Astrocyte (in vitro differentiated cells and primary cell): ENCODE data around the gene GABPA. TPM values are rescaled to one million over a fixed set of nuclear protein-coding genes. Genes with fewer than 3 reads are reported as not detected.

ENCODE experiments used
- DNase-seq: peaks from one replicate; pipeline ENCODE4 v3.0.0-alpha.2; 2010; ENCODE audit warnings: low read depth
- FAIRE-seq: peaks from 2 replicates; lab custom pipeline; 2011; peaks lifted over from hg19 to GRCh38; lab: Jason Lieb, UNC
- H2AFZ ChIP-seq: 2 replicates; pipeline ENCODE4 v1.6.0; 2012; ENCODE audit warnings: low read depth, low read length, inconsistent platforms
- H3K27ac ChIP-seq: 2 replicates; pipeline ENCODE4 v1.5.1; 2011; ENCODE audit warnings: low read depth, low read length, inconsistent platforms
- H3K27me3 ChIP-seq: 2 replicates; pipeline ENCODE4 v1.6.0; 2011; ENCODE audit warnings: low read length, inconsistent platforms; ENCODE audit not compliant: insufficient read depth
- H3K36me3 ChIP-seq: 2 replicates; pipeline ENCODE4 v1.5.1; 2011; ENCODE audit warnings: low read length, inconsistent platforms; ENCODE audit not compliant: insufficient read depth
- H3K4me1 ChIP-seq: 2 replicates; pipeline ENCODE4 v1.5.1; 2011; ENCODE audit warnings: low read length, inconsistent platforms; ENCODE audit not compliant: insufficient read depth
- H3K4me2 ChIP-seq: 2 replicates; pipeline ENCODE4 v1.6.0; 2012; ENCODE audit warnings: low read length, inconsistent platforms
- H3K4me3 ChIP-seq: 2 replicates; pipeline ENCODE4 v1.5.1; 2011; ENCODE audit warnings: low read depth, mild to moderate bottlenecking, low read length, inconsistent platforms; ENCODE audit not compliant: insufficient read depth
- H3K79me2 ChIP-seq: 2 replicates; pipeline ENCODE4 v1.6.0; 2012; ENCODE audit warnings: mild to moderate bottlenecking, low read length, inconsistent platforms; ENCODE audit not compliant: insufficient read depth
- H3K9ac ChIP-seq: 2 replicates; pipeline ENCODE4 v1.6.0; 2012; ENCODE audit warnings: mild to moderate bottlenecking, low read length, inconsistent platforms
- H3K9me3 ChIP-seq: 2 replicates; pipeline ENCODE4 v1.5.1; 2012; ENCODE audit warnings: low read depth, mild to moderate bottlenecking, low read length, inconsistent platforms; ENCODE audit not compliant: insufficient read depth
- H4K20me1 ChIP-seq: 2 replicates; pipeline ENCODE4 v1.6.0; 2012; ENCODE audit warnings: low read length, inconsistent platforms; ENCODE audit not compliant: insufficient read depth
- H3K27ac Mint-ChIP-seq: one replicate; pipeline ENCODE4 v1.8.0; 2021; ENCODE audit warnings: mild to moderate bottlenecking, mixed read lengths; ENCODE audit not compliant: unreplicated experiment
- H3K27me3 Mint-ChIP-seq: one replicate; pipeline ENCODE4 v1.8.0; 2021; ENCODE audit warnings: low read depth, mixed read lengths; ENCODE audit not compliant: unreplicated experiment
- H3K36me3 Mint-ChIP-seq: one replicate; pipeline ENCODE4 v1.8.0; 2021; ENCODE audit warnings: low read depth, mixed read lengths; ENCODE audit not compliant: unreplicated experiment
- H3K4me1 Mint-ChIP-seq: one replicate; pipeline ENCODE4 v1.8.0; 2021; ENCODE audit warnings: low read depth, mixed read lengths; ENCODE audit not compliant: unreplicated experiment
- H3K4me3 Mint-ChIP-seq: one replicate; pipeline ENCODE4 v1.8.0; 2021; ENCODE audit warnings: mild to moderate bottlenecking, moderate library complexity, mixed read lengths; ENCODE audit not compliant: unreplicated experiment
- H3K9me3 Mint-ChIP-seq: one replicate; pipeline ENCODE4 v1.8.0; 2021; ENCODE audit warnings: mild to moderate bottlenecking, mixed read lengths; ENCODE audit not compliant: unreplicated experiment
- EZH2 ChIP-seq: IDR thresholded peaks from 2 replicates; pipeline ENCODE4 v1.6.1; 2012; ENCODE audit warnings: mild to moderate bottlenecking, low read length, inconsistent platforms; ENCODE audit not compliant: insufficient read depth
- total RNA-seq: library from RNA; stranded (reverse); gene quantifications from 2 replicates; pipeline ENCODE4 v1.2.1, GENCODE V29; 2021
- TF ChIP-seq, protein P1 (sequence below): IDR thresholded peaks from 2 replicates; pipeline ENCODE4 v1.5.1; 2011; ENCODE audit warnings: low read depth, mild to moderate bottlenecking, inconsistent platforms, low read length, moderate library complexity; ENCODE audit not compliant: insufficient read depth

The GABPA gene
- total RNA-seq, 1 donor from 2014 or later, result 23.6 TPM

DNA sequence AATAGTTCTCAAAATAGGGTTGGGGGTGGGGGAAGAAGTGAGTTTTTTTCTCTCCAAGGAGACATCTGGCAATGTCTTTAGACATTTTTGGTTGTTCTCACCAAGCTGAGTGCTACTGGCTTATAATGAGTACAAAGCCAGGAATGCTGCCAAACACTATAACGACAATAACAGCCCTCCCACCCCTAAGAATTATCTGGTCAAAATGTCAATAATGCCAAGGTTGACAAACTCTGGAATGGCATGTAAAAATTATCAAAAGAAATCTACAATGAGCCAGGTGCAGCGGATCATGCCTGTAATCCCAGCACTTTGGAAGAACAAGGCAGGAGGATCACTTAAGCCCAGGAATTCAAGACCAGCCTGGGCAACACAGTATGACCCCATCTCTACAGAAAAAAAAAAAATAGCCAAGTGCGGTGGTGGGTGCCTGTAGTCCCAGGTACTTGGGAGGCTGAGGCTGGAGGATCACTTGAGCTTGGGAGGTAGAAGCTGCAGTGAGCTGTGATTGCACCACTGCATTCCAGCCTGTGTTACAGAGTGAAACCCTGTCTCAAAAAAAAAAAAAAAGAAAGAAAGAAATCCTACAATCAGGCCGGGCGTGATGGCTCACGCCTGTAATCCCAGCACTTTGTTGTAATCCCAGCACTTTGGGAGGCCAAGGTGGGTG is 2.5 kb upstream of the GABPA start:
- Mint-ChIP-seq H3K36me3 (no peaks in the 10 kb centered on the region), H3K27me3 (no peaks in the 10 kb centered on the region), H3K9me3 (no peaks in the 10 kb centered on the region), H3K27ac (peak overlapping the region; percentile 77), H3K4me1 (peaks cover 18% of the 10 kb centered on the region), H3K4me3 (no peak overlapping the region)
- no peak overlapping the region for H3K27ac ChIP-seq
- H3K4me3 ChIP-seq, result no peak overlapping the region
- FAIRE-seq, result no peak
- no peak overlapping the region for H3K4me2 ChIP-seq
- H3K79me2 ChIP-seq, result peaks cover 73% of the 10 kb centered on the region
- no peak for DNase-seq
- H3K9ac ChIP-seq, result no peak overlapping the region
- H2AFZ ChIP-seq, result no peak overlapping the region
- H3K36me3 ChIP-seq, result peaks cover 27% of the 10 kb centered on the region
- no peaks in the 10 kb centered on the region for H3K27me3 ChIP-seq
- peaks cover 10% of the 10 kb centered on the region for H3K4me1 ChIP-seq
- H3K9me3 ChIP-seq, result no peaks in the 10 kb centered on the region
- H4K20me1 ChIP-seq, result peaks cover 33% of the 10 kb centered on the region
- TF ChIP-seq EZH2, result no peak
- TF ChIP-seq, protein P1, sequence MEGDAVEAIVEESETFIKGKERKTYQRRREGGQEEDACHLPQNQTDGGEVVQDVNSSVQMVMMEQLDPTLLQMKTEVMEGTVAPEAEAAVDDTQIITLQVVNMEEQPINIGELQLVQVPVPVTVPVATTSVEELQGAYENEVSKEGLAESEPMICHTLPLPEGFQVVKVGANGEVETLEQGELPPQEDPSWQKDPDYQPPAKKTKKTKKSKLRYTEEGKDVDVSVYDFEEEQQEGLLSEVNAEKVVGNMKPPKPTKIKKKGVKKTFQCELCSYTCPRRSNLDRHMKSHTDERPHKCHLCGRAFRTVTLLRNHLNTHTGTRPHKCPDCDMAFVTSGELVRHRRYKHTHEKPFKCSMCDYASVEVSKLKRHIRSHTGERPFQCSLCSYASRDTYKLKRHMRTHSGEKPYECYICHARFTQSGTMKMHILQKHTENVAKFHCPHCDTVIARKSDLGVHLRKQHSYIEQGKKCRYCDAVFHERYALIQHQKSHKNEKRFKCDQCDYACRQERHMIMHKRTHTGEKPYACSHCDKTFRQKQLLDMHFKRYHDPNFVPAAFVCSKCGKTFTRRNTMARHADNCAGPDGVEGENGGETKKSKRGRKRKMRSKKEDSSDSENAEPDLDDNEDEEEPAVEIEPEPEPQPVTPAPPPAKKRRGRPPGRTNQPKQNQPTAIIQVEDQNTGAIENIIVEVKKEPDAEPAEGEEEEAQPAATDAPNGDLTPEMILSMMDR, result no peak

DNA sequence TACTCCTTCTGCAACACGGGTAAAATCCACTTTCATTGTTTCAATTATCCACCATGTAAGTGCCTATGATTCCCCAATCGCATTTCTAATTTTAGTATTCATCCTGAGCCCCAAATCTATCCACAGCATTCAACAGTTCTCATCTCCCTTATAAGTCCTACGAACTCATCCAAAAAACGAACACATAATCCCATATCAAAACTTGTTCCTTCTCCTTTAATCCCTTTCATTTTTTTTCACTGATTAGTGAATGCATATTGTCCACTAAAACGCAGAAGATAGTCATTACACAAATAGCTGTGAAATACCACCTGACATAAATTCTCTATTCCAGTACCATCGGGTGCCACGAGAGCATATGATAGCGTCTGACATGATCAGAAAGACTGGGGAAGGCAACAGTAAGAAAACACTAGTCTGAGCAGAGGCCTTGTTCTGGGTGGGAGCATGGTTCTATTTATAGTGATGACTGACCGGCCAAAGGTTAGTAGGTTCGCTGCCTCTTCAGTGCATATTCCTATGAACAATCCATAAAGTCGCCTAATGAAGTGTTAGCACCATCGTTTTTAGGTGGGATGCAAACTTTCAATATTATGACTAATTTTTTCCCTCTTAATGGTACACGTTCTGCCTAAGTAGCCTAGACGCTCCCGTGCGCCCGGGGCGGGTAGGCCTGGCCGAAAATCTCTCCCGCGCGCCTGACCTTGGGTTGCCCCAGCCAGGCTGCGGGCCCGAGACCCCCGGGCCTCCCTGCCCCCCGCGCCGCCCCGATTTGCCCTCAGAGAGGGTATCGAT is 716 bp upstream of the GABPA start:
- Histone ChIP-seq H3K27me3 (no peaks in the 10 kb centered on the region), H3K9me3 (no peaks in the 10 kb centered on the region), H3K4me2 (peak overlapping the region; percentile 91), H3K79me2 (peaks cover 91% of the 10 kb centered on the region), H3K9ac (peak overlapping the region; percentile 100), H3K4me3 (peak overlapping the region; percentile 99), H4K20me1 (peaks cover 32% of the 10 kb centered on the region), H3K4me1 (peaks cover 10% of the 10 kb centered on the region), H2AFZ (peak overlapping the region; percentile 74), H3K27ac (peak overlapping the region; percentile 100), H3K36me3 (peaks cover 11% of the 10 kb centered on the region)
- Mint-ChIP-seq H3K27me3 (no peaks in the 10 kb centered on the region), H3K36me3 (no peaks in the 10 kb centered on the region), H3K4me3 (peak overlapping the region; percentile 99), H3K27ac (peak overlapping the region; percentile 100), H3K4me1 (peaks cover 18% of the 10 kb centered on the region), H3K9me3 (no peaks in the 10 kb centered on the region)
- FAIRE-seq, result peak; percentile 32
- DNase-seq, result peak; percentile 36
- TF ChIP-seq, protein P1, result no peak
- TF ChIP-seq EZH2, result no peak

DNA sequence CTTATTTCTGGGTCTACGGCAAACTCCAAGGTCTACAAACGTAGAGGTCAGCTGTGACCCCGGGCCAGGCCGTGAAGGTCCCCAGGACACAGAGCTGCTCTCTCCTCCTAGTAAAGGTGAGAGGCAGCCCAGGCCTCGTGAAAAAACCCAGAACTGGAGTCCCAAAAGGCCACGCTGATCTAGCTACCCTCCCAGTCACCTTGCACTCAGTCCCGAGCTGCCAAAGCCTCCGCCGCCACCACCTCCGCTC is 193 bp upstream of the GABPA start:
- H4K20me1 ChIP-seq, result peaks cover 32% of the 10 kb centered on the region
- H3K4me1 Mint-ChIP-seq, result peaks cover 18% of the 10 kb centered on the region
- no peaks in the 10 kb centered on the region for H3K9me3 Mint-ChIP-seq
- peak overlapping the region; percentile 99 for H3K4me3 ChIP-seq
- H3K27ac ChIP-seq, result peak overlapping the region; percentile 100
- peaks cover 5% of the 10 kb centered on the region for H3K36me3 ChIP-seq
- H3K4me2 ChIP-seq, result peak overlapping the region; percentile 91
- peak overlapping the region; percentile 99 for H3K4me3 Mint-ChIP-seq
- peak overlapping the region; percentile 100 for H3K27ac Mint-ChIP-seq
- H3K36me3 Mint-ChIP-seq, result no peaks in the 10 kb centered on the region
- no peaks in the 10 kb centered on the region for H3K27me3 Mint-ChIP-seq
- no peak for TF ChIP-seq EZH2
- TF ChIP-seq, protein P1, result no peak
- no peaks in the 10 kb centered on the region for H3K27me3 ChIP-seq
- no peaks in the 10 kb centered on the region for H3K9me3 ChIP-seq
- H2AFZ ChIP-seq, result peak overlapping the region; percentile 74
- H3K9ac ChIP-seq, result peak overlapping the region; percentile 100
- peaks cover 93% of the 10 kb centered on the region for H3K79me2 ChIP-seq
- DNase-seq, result no peak
- FAIRE-seq, result no peak
- H3K4me1 ChIP-seq, result peaks cover 10% of the 10 kb centered on the region
